Stimulated activated CD8-positive, alpha-beta memory T cell treated with anti-CD3 and anti-CD28 coated beads, Interleukin-15, amount 100 ng/mL, for 48 hours (primary cell): ENCODE results near the gene TOR4A.
"Not testable (repeated sequence)": the region's sequence is repeated elsewhere in the genome, so short reads cannot be mapped to it uniquely, and the experiment has no call there.

Experiments used
- DNase-seq, 2 donors: peaks; one replicate each; pipeline ENCODE4 v3.0.0-alpha.2; 2020; ENCODE audit warnings: low read depth in 2 of 2

The TOR4A gene

GRCh38 chr9:137317718-137318511 lies 40.4 kb downstream of the TOR4A start:
- DNase-seq, result no peak

- no peak for DNase-seq
Observed at GRCh38 chr9:137318602-137319001, 41.1 kb downstream of the TOR4A start.

GRCh38 chr9:137319011-137319738 lies 41.6 kb downstream of the TOR4A start:
- DNase-seq, result no peak

- DNase-seq, result no peak
Observed at GRCh38 chr9:137319739-137320551, 42.4 kb downstream of the TOR4A start.

- no peak for DNase-seq
Observed at GRCh38 chr9:137320555-137321384, 43.2 kb downstream of the TOR4A start.

DNA sequence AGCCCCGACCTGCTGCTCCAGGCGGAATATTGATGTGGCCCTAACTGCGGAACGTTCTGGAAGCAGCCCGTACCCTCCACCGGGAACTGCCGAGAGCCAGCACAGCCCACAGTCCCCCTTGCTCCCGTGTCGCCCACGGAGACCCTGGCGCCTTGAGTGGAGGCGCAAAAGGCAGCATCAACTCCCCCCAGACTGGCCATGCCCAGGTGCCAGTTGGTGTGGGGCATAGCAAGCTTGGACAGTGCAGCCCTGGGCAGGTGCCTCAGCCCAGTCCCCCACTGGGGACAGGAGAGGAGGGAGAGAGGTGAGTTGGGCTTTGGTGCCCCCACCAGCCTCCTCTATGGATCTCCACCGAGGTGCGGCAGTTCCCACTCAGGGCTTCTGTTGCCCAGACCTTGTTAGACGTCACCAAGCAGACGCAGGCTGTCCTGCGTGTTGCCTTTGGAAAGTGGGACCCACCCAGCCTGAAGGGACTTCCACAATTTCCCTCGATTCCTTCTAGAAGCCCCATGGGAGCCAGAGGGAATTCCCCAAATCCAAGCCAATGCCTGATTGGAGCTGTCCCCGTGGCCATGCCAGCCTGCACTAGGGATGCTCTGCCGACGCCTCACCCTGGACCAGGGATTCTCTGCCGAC lies 44.3 kb downstream of the TOR4A start:
- no peak for DNase-seq

DNA sequence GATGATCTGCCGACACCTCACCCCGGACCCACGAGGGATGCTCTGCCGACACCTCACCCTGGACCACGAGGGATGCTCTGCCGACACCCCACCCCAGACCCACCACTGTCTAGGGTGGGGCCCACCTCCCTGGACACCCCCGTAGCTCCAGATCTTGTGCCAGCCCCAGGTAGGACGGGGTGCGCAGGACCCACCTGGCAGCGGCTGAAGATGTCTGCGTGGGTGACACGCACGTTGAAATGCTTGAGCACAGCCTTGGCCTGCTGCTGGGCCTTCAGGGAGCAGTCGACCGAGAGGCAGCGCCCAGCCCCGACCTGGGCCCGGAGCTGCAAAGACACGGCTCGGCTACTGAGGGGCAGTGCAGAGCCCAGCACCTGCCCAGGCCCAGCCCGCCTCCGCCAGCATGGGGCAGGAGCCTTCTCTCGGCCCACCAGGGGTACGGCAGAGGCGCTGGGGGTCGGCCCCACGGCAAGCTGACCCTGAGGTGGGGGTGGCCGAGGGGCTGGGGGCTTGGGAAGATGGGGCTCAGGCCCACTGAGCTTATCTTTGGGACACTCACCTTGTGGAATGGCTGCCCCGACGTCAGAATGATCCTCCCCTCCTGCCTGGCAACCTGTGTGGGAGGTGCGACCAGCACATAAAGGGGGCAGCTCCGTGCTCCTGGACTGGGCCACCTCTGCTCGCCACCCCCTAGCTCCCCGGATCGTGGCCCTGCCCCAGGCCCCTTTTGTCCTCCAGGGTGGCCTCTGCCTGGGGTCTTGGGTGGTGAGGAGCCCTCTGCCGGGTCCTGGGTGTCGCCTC lies 46.2 kb downstream of the TOR4A start:
- no peak for DNase-seq

DNA sequence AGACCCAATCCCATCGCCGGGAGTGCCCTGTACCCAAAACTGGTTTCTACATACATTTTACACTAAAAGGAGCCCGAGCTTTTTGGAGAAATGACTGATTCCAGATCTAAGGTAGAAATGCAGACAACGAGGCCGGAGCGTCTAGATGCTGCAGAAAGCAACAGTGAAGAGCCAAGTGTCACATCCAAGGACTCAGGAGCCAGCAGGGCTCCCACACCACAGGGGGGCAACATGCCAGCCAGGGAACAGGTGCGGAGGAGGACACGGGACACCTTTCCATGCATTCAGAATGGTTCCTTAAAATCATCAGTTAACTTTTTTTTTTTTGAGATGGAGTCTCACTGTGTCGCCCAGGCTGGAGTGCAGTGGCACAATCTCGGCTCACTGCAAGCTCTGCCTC lies 47.6 kb downstream of the TOR4A start:
- no peak for DNase-seq

DNA sequence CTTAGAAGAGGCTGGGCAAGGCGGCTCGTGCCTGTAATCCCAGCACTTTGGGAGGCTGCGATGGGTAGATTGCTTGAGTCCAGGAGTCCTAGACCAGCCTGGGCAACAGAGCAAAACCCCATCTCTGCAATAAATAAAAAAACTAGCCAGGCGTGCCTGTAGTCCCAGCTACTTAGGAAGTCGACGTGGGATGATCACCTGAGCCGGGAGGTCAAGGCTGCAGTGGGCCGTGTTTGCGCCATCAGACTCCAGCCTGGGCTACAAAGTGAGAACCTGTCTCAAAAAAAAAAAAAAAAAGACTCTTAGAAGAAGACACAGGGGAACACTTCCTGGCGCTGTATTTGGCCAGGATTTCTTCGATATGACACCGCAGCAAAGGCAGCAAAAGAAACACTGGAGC lies 48.3 kb downstream of the TOR4A start:
- no peak for DNase-seq

DNA sequence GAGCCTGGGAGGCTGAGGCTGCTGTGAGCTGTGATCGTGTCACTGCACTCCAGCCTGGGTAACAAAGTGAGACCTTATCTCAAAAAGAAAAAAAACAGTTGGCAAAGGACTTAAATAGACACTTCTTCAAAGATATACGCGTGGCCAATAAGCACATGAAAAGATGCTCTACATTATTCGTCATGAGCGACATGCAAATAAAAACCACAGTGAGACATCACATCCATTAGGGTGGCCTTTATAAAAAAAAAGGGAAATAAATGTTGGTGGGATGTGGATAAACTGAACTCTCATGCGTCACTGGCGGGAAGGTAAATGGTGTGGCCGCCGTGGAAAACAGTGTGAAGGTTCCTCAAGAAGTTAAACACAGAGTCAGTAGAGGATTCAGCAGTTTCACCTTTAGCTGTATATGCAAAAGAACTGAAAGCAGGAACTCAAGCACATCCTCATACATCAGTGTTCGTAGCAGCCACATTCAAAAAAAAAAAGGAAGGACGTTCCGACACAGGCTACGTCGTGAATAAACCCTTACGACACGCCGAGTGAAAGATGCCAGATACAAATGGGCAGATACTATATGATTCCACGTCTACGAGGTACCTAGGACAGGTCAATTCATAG lies 49.0 kb downstream of the TOR4A start:
- no peak for DNase-seq

GRCh38 chr9:137327641-137328550 lies 50.4 kb downstream of the TOR4A start:
- DNase-seq, result not testable (repeated sequence)

DNA sequence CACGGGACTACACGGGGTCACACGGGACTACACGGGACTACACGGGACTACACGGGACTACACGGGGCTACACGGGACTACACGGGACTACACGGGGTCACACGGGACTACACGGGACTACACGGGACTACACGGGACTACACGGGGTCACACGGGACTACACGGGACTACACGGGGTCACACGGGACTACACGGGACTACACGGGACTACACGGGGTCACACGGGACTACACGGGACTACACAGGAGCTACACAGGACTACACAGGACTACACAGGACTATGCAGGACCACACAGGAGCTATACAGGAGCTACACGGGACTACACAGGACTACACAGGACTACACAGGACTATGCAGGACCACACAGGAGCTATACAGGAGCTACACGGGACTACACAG lies 52.1 kb downstream of the TOR4A start:
- not testable (repeated sequence) for DNase-seq

DNA sequence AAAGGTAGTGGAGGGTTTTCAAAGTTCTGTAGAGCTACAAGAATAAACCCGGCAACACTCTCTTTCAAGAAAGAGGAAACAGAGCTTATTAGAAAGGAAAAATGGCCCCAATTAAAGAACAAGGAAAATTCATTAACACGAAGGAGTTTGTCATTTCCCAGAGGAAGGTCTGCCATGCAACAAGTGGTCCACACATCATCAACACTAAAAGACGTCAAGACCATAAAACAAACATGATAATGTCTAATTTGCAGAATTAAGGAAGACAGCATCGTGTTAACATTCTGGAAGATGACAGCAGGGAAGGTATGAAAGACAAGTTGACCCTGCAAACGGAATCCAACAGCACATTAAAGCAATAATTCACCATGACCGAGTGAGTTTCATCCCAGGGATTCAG lies 53.2 kb downstream of the TOR4A start:
- DNase-seq, result no peak

DNA sequence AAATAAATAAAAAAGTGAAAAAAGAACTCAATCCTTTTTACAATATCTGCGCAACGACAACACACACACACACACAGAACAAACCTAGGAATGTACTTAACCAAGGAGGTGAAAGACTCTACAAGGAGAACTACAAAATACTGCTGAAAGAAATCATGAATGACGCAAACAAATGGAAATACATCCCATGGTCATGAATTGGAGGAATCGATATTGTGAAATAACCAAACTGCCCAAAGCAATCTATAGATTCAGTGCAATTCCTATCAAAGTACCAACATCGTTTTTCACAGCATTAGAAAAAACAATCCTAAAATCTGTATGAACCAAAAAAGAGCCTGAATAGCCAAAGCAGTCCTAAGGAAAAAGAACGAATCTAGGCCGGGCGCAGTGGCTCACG lies 54.4 kb downstream of the TOR4A start:
- DNase-seq, result no peak
